DMS79 (cell line): ENCODE measurements around the gene TRAPPC2B.

Experiments
- DNase-seq: peaks from one replicate; lab custom pipeline; 2025; lab: John Stamatoyannopoulos, UW

The TRAPPC2B gene

DNA sequence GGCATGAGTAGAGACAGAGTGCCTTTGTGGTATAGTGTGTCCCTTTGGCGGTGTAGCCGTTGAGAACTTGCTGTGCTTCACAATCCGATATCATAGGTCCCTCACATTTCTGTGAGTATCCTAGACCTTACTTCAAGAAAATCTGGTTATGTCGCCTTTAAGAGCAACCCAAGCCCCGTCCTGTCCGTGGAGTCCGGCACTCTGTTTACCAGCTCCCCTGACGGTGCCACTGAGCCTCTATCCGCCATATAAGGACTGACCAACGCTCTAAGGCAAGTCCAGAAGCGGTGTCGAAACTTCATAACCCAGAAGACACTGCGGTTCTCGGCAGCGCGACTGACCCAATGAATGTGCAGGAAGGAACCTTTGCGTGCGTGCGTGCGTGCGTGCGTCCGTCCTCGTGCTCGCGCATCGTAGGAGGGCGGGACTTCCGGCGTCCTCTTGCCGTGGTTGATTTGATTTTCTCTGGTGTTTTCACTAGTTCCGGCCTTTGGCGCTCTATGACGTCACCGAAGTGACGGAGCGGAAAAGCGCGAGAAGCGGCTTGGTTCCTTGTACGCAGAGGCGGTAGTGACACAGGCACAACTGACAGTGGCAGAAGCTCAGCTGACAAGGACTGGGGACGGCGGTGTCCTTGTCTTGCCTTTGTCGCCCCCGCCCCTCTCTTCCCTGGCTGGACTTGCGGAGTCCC lies at the start of gene TRAPPC2B, which contains the start of gene ZNF547:
TSS of gene TRAPPC2B (plus strand) at position 555 of the 691 bp plus-strand sequence. CDS start 1,283 bp downstream, outside the sequence.
TSS of gene ZNF547 (plus strand) at position 555 of the 691 bp plus-strand sequence. CDS start 5,005 bp downstream, outside the sequence.
- DNase-seq = peak; percentile 96

DNA sequence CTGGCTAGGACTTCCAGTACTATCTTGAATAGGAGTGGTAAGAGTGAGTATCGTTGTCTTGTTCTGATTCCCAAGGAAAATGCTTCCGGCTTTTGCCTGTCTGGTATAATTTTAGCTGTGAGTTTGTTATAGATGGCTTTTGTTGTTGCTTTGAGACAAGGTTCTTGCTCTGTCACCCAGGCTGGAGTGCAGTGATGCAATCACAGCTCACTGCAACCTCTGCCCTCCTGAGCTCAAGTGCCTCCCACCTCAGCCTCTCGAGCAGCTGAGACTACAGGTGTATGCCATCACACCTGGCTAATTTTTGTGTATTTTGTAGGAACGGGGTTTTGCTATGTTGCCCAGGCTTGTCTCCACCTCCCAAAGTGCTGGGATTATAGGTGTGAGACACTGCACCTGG lies 49.2 kb upstream of the TRAPPC2B start:
- DNase-seq = no peak

DNA sequence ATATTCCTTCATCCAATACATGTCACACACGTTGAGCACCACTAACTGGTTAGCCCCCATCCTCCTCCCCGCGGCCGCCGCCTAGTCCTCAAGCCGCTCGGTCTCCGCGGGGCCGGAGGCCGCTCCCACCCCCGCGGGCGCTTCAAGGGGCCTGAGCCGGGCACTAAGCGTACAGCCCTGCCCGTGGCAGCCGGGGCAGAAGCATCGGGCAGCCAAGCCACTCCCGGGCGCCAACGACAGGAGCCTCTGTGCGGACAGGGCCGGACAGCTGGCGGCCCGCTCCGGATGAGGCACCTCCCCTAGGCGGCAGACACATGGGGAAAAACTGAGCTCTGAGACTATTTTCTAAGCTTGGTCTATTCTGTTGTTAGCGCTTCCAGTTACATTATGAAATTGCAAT lies 45.8 kb upstream of the TRAPPC2B start:
- no peak for DNase-seq

GRCh38 chr19:57319869-57320179 lies 43.5 kb upstream of the TRAPPC2B start:
- no peak for DNase-seq

DNA sequence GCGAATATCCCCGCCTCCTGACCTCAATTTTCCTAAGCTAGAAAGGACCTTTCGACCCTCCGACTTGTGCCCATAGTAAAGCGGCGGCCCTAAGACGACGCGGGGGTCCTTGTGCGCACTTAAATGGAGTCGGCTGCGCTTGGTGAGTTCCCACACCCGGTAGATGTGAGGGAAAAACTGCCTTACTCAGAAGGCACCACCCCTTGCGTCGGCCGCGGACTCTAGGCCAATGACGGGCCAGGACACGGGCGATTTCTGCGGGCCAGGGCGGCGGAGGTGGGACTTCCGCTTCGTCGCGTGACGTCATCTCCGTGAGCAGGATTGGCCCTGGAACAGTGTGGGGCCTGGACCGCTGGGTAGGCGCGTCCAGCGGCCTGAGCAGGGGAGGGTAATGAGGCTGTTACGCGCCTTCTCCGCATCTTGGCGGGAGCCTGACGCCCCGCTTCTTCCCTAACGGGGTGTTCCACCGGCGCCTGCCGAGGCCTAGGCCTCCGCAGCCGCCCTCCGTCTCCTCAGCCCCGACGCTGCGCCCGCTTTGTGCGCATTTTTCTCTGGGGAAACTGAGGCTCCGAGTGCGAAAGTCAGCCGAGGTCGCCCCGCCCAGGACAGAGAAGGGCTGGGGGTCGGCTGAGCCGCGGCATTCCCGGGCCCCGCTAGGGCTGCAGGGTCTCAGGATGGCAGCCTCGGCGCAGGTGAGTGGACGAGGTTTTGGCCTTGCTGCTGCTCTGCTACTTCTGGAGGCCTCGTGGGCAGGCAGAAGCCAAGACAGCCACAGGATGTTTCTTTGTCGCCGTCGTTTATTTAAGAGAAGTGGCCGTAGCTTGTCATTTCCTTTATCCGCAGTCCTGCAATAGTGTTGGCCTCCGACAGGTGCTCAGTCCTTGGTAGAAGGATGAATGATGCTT lies 42.9 kb upstream of the TRAPPC2B start, which contains the start of gene ZNF543:
TSS of gene ZNF543 (plus strand) at position 293 of the 905 bp plus-strand sequence. CDS start at position 675, 382 bp downstream.
- DNase-seq = peak; percentile 93

- no peak for DNase-seq
Measured at GRCh38 chr19:57321116-57321515, 42.2 kb upstream of the TRAPPC2B start.

DNA sequence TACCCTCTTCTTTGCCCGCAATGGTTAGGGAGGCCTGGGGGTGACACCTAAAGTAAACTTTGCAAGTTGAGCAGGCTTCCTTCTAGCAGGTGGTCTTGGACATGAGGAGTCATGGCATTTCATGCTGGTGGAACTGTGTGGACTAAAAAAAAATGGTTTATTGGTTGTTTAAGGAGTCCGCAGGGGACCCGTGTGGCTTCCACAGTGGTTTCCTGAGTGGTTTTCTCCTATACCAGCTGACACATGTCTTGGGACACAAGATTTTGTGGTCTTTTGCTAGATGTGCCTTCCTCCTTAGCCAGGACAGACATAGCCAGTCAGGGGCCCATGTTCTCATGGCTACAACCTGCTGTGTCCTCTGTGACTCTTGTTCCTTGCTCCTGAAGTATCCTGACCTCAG lies 41.6 kb upstream of the TRAPPC2B start:
- no peak for DNase-seq

- no peak for DNase-seq
Measured at GRCh38 chr19:57324992-57325391, 38.4 kb upstream of the TRAPPC2B start.

DNA sequence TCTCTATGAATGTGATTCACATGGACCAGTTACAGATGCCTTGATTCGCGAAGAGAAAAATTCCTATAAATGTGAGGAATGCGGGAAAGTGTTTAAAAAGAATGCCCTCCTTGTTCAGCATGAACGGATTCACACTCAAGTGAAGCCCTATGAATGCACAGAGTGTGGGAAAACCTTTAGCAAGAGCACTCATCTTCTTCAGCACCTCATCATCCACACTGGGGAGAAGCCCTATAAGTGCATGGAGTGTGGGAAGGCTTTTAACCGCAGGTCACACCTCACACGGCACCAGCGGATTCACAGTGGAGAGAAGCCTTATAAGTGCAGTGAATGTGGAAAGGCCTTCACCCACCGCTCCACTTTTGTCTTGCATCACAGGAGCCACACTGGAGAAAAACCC lies 35.4 kb upstream of the TRAPPC2B start:
- no peak for DNase-seq

DNA sequence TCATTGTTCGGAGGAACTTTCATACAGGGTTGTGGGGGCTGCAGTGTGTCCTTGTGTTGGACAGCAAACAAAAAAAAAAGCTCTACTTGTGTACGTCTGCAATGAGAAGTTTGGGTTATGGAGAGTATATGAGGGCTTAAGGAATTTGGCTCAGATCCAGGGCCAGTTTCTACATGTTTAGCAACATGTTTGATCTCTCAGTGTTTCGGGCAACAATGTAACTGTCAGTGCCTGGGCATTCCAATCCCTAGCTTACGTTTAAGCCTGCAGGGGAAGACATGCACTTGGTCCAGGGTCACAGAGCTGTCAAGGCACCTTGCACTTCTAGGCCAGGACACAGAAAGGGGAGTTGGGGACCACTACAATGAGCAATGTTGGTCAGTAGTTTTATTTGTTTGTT lies 29.2 kb upstream of the TRAPPC2B start:
- DNase-seq = no peak

DNA sequence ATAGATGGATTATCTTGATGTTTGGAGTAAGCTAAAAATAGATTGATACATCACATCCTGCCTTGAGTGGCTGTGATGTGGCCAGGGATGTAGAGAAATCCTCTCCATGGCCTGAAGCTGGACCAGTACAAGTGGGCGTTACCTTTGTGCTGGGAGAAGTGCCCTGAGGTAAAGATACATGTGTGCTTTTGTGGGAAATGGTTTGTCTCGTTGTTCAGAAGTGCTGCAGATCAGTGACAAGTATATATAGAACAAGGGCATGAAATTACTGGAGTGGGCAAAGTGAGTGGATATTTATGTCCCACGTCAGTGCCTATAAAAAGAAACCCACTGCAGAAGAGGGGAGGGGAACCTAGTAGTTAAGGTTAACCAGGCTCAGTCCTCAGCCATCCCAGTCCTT lies 24.5 kb upstream of the TRAPPC2B start:
- no peak for DNase-seq

- DNase-seq = no peak
Measured at GRCh38 chr19:57342582-57342981, 20.8 kb upstream of the TRAPPC2B start.

DNA sequence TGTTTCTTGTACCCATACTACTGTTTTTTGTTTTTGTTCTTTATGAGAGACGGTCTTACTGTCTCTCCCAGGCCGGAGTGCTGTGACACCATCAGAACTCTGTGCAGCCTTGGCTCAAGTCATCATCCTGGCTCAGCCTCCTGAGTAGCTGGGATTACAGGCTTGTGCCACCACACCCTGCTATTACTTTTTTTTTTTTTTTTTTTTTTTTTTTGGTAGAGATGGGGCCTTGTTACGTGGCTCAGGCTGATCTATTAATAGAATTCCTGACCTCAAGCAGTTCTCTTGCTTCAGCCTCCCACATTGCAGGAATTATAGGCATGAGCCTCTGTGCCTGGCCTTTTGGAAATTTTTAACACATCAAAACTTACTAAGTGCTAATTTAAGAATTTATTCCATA lies 15.2 kb upstream of the TRAPPC2B start:
- no peak for DNase-seq

- DNase-seq = peak; percentile 91
Measured at GRCh38 chr19:57350877-57351805, 12.2 kb upstream of the TRAPPC2B start, which contains the start of gene ZNF304. ZNF304 (plus strand) TSS chr19:57351271; CDS start chr19:57351665, 394 bp downstream.

DNA sequence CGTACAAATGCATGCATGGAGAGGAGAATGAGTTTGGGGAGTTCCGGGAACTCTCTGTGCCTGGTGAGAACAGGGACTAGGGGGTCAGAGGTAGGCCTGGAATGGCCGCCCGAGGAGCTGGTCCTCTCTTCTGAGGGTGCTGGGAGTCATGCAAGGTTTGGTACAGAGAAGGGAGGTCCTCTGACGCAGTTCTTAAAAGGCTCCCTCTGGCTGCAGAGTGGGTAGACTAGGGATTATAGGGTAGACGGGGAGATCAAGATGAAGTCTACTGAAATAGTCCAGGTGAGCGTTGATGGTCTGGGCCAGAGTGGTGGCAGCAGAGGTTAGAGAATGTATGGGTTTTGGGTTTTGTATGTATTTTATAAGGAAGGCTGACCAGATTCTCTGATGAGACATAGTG lies 11.5 kb upstream of the TRAPPC2B start:
- no peak for DNase-seq

GRCh38 chr19:57355916-57356315 lies 7.4 kb upstream of the TRAPPC2B start:
- no peak for DNase-seq

DNA sequence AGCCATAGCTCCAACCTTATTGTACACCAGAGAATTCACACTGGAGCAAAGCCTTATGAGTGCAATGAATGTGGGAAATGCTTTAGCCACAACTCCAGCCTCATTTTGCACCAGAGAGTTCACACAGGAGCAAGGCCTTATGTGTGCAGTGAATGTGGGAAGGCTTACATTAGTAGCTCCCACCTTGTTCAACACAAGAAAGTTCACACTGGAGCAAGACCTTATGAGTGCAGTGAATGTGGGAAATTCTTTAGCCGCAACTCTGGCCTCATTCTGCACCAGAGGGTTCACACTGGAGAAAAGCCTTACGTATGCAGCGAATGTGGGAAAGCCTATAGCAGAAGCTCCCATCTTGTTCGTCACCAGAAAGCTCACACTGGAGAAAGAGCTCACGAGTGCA lies 5.9 kb upstream of the TRAPPC2B start:
- DNase-seq = no peak

GRCh38 chr19:57359300-57359699 lies 4.1 kb upstream of the TRAPPC2B start:
- DNase-seq = no peak

GRCh38 chr19:57362419-57362818 lies 932 bp upstream of the TRAPPC2B start:
- no peak for DNase-seq

- DNase-seq = no peak
Measured at GRCh38 chr19:57363688-57364181, 384 bp downstream of the TRAPPC2B start.

GRCh38 chr19:57366776-57367175 lies 3.4 kb downstream of the TRAPPC2B start:
- DNase-seq = no peak

DNA sequence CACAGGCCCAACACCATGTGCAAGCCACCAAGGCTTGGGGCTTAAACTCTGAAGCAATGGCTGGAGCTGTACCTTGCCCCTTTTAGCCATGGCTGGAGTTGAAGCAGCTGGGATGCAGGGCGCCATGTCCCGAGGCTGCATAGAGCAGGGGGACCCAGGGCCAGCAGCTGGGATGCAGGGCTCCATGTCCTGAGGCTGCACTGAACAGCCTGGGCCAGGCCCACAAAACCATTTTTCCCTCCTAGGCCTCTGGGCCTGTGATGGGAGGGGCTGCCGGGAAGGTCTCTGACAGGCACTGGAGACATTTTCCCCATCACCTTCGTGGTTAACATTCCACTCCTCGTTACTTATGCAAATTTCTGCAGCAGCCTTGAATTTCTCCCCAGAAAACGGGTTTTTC lies 10.8 kb downstream of the TRAPPC2B start:
- no peak for DNase-seq
